OCI-LY1 (cell line): Measurements from ENCODE around the gene NT5C3A.
"Not testable (repeated sequence)": the region's sequence is repeated elsewhere in the genome, so short reads cannot be mapped to it uniquely, and the experiment has no call there.

Experiments
- H2AFZ ChIP-seq: fragments of 200-600 bp; sonication (generic), shearing (Covaris generic); 2 replicates; pipeline ENCODE4 v1.6.0; 2014; ENCODE audit warnings: antibody characterized with exemption, mild to moderate bottlenecking, low read length
- H3F3A ChIP-seq: fragments of 200-600 bp; sonication (generic), shearing (Covaris generic); 2 replicates; pipeline ENCODE4 v1.6.0; 2014; ENCODE audit warnings: mild to moderate bottlenecking, antibody characterized with exemption, low read length, moderate library complexity; ENCODE audit not compliant: insufficient read depth
- H3K27ac ChIP-seq: fragments of 200-600 bp; sonication (generic); 2 replicates; pipeline ENCODE4 v1.5.1; 2014; ENCODE audit warnings: low read length, mixed run types, mild to moderate bottlenecking, low read depth; ENCODE audit not compliant: poor library complexity, severe bottlenecking
- H3K27me3 ChIP-seq: fragments of 200-600 bp; sonication (generic); 2 replicates; pipeline ENCODE4 v1.6.0; 2014; ENCODE audit warnings: antibody characterized with exemption, mild to moderate bottlenecking, low read length, moderate library complexity; ENCODE audit not compliant: insufficient read depth
- H3K36me3 ChIP-seq: fragments of 200-600 bp; sonication (generic); 2 replicates; pipeline ENCODE4 v1.6.1; 2014; ENCODE audit warnings: mild to moderate bottlenecking, antibody characterized with exemption, low read length, moderate library complexity, mixed read lengths; ENCODE audit not compliant: insufficient read depth
- H3K4me1 ChIP-seq: fragments of 200-600 bp; sonication (generic); 2 replicates; pipeline ENCODE4 v1.5.1; 2014; ENCODE audit warnings: mild to moderate bottlenecking, low read length, moderate library complexity; ENCODE audit not compliant: insufficient read depth, severe bottlenecking
- H3K4me2 ChIP-seq: fragments of 200-600 bp; sonication (generic), shearing (Covaris generic); 2 replicates; pipeline ENCODE4 v1.6.1; 2014; ENCODE audit warnings: low read length
- H3K4me3 ChIP-seq: fragments of 200-600 bp; sonication (generic); 2 replicates; pipeline ENCODE4 v1.5.1; 2014; ENCODE audit warnings: low read length, low read depth, mild to moderate bottlenecking, mixed read lengths; ENCODE audit not compliant: poor library complexity, severe bottlenecking
- H3K79me2 ChIP-seq: fragments of 200-600 bp; shearing (Covaris generic); 2 replicates; pipeline ENCODE4 v1.6.1; 2016; ENCODE audit warnings: mixed run types, low read length, mixed read lengths; ENCODE audit not compliant: insufficient read depth
- H3K9ac ChIP-seq: fragments of 200-600 bp; sonication (generic), shearing (Covaris generic); 2 replicates; pipeline ENCODE4 v1.6.1; 2014; ENCODE audit warnings: mild to moderate bottlenecking, low read length, mixed read lengths
- H3K9me2 ChIP-seq: fragments of 200-600 bp; sonication (generic), shearing (Covaris generic); 2 replicates; pipeline ENCODE4 v1.6.1; 2014; ENCODE audit warnings: low read depth, mild to moderate bottlenecking, low read length, mixed read lengths
- H3K9me3 ChIP-seq: fragments of 200-600 bp; shearing (Covaris generic); 2 replicates; pipeline ENCODE4 v1.6.1; 2014; ENCODE audit warnings: low read length, mixed read lengths
- H4K20me1 ChIP-seq: fragments of 200-600 bp; sonication (generic), shearing (Covaris generic); 2 replicates; pipeline ENCODE4 v1.6.0; 2016; ENCODE audit warnings: mild to moderate bottlenecking, low read length; ENCODE audit not compliant: insufficient read depth
- CTCF ChIP-seq: fragments of 200-600 bp; sonication (generic), shearing (Covaris generic); IDR thresholded peaks from 2 replicates; pipeline ENCODE4 v1.5.1; 2017; ENCODE audit warnings: mild to moderate bottlenecking, antibody characterized with exemption, low read length, moderate library complexity, mixed read lengths
- EZH2 ChIP-seq: fragments of 200-600 bp; sonication (generic), shearing (Covaris generic); IDR thresholded peaks from 2 replicates; pipeline ENCODE4 v1.8.0; 2017; ENCODE audit warnings: borderline replicate concordance, mixed run types, mild to moderate bottlenecking, antibody characterized with exemption, low read length, moderate library complexity, mixed read lengths

NT5C3A gene

GRCh38 chr7:33012364-33012763, 50.2 kb downstream of the NT5C3A start:
- no peaks in the 10 kb centered on the region for H3K79me2 ChIP-seq
- H3F3A ChIP-seq: no peaks in the 10 kb centered on the region
- H3K27ac ChIP-seq: no peak overlapping the region
- no peaks in the 10 kb centered on the region for H3K4me1 ChIP-seq
- H3K4me2 ChIP-seq: no peak overlapping the region
- no peak overlapping the region for H3K4me3 ChIP-seq
- peaks cover 59% of the 10 kb centered on the region for H3K36me3 ChIP-seq
- H3K9me2 ChIP-seq: no peaks in the 10 kb centered on the region
- TF ChIP-seq EZH2 (no peak), CTCF (no peak)
- no peaks in the 10 kb centered on the region for H4K20me1 ChIP-seq
- H3K9me3 ChIP-seq: no peaks in the 10 kb centered on the region
- H3K27me3 ChIP-seq: no peaks in the 10 kb centered on the region
- H2AFZ ChIP-seq: no peak overlapping the region
- no peak overlapping the region for H3K9ac ChIP-seq

- no peaks in the 10 kb centered on the region for H4K20me1 ChIP-seq
- H3K9me2 ChIP-seq: no peaks in the 10 kb centered on the region
- H3K4me2 ChIP-seq: no peak overlapping the region
- peaks cover 34% of the 10 kb centered on the region for H3K36me3 ChIP-seq
- no peaks in the 10 kb centered on the region for H3K9me3 ChIP-seq
- no peak for TF ChIP-seq CTCF
- TF ChIP-seq EZH2: no peak
- no peaks in the 10 kb centered on the region for H3K79me2 ChIP-seq
- no peak overlapping the region for H3K27ac ChIP-seq
- no peaks in the 10 kb centered on the region for H3K4me1 ChIP-seq
- no peak overlapping the region for H3K4me3 ChIP-seq
- H3K27me3 ChIP-seq: no peaks in the 10 kb centered on the region
- no peak overlapping the region for H2AFZ ChIP-seq
- H3K9ac ChIP-seq: no peak overlapping the region
- H3F3A ChIP-seq: no peaks in the 10 kb centered on the region
Observed at GRCh38 chr7:33009734-33010133, 52.8 kb downstream of the NT5C3A start.

GRCh38 chr7:33005690-33006089, 56.9 kb downstream of the NT5C3A start:
- not testable (repeated sequence) for H3K27ac ChIP-seq, H3F3A ChIP-seq, H3K4me1 ChIP-seq

GRCh38 chr7:33005193-33005592, 57.4 kb downstream of the NT5C3A start:
- H3F3A ChIP-seq, H3K4me2 ChIP-seq, H3K36me3 ChIP-seq, H3K9me3 ChIP-seq, H3K4me3 ChIP-seq, H3K79me2 ChIP-seq, H3K27me3 ChIP-seq, H3K9me2 ChIP-seq, H3K9ac ChIP-seq, H3K27ac ChIP-seq, H4K20me1 ChIP-seq, H3K4me1 ChIP-seq, H2AFZ ChIP-seq: not testable (repeated sequence)

More at GRCh38 chr7:33005690-33006089, 56.9 kb downstream of the NT5C3A start:
- H3K9me3 ChIP-seq, H4K20me1 ChIP-seq, H3K9ac ChIP-seq, H3K4me3 ChIP-seq, H3K36me3 ChIP-seq, H3K4me2 ChIP-seq, H3K27me3 ChIP-seq, H2AFZ ChIP-seq, H3K79me2 ChIP-seq, H3K9me2 ChIP-seq: not testable (repeated sequence)

- not testable (repeated sequence) for H3K36me3 ChIP-seq, H3K27ac ChIP-seq
Observed at GRCh38 chr7:33004104-33004616, 58.4 kb downstream of the NT5C3A start.

GRCh38 chr7:33003111-33003510, 59.5 kb downstream of the NT5C3A start:
- not testable (repeated sequence) for H3K9me2 ChIP-seq, H3K9ac ChIP-seq

More at GRCh38 chr7:33004104-33004616, 58.4 kb downstream of the NT5C3A start:
- not testable (repeated sequence) for H3K4me3 ChIP-seq, H2AFZ ChIP-seq, H3K9ac ChIP-seq, H3F3A ChIP-seq, H3K9me3 ChIP-seq, H4K20me1 ChIP-seq, H3K27me3 ChIP-seq, H3K79me2 ChIP-seq, H3K4me2 ChIP-seq, H3K9me2 ChIP-seq, H3K4me1 ChIP-seq

More at GRCh38 chr7:33003111-33003510, 59.5 kb downstream of the NT5C3A start:
- H3K27ac ChIP-seq, H3K4me3 ChIP-seq, H2AFZ ChIP-seq, H4K20me1 ChIP-seq, H3K9me3 ChIP-seq, H3K79me2 ChIP-seq, H3K27me3 ChIP-seq, H3F3A ChIP-seq, H3K4me1 ChIP-seq, H3K4me2 ChIP-seq, H3K36me3 ChIP-seq: not testable (repeated sequence)
